AG10803 (cell line): ENCODE results near the gene FGFR2.

ENCODE experiments used
- DNase-seq: peaks from one replicate; pipeline ENCODE4 v3.0.0; 2010; ENCODE audit warnings: low read depth
- H3K4me3 ChIP-seq: 2 replicates; pipeline ENCODE4 v1.5.1; 2011; ENCODE audit warnings: mild to moderate bottlenecking, low read length, control low read depth
- CTCF ChIP-seq: conservative IDR thresholded peaks from 2 replicates; pipeline ENCODE4 v1.5.1; 2011; ENCODE audit warnings: mild to moderate bottlenecking, low read length, control low read depth, inconsistent platforms

Gene FGFR2

GRCh38 chr10:121540732-121541395, 57.4 kb downstream of the FGFR2 start:
- no peak for TF ChIP-seq CTCF
- DNase-seq = no peak
- H3K4me3 ChIP-seq = no peak overlapping the region

GRCh38 chr10:121539786-121540185, 58.5 kb downstream of the FGFR2 start:
- no peak for DNase-seq
- no peak for TF ChIP-seq CTCF
- no peak overlapping the region for H3K4me3 ChIP-seq

GRCh38 chr10:121536310-121536913, 61.8 kb downstream of the FGFR2 start:
- no peak for DNase-seq
- no peak overlapping the region for H3K4me3 ChIP-seq
- no peak for TF ChIP-seq CTCF

GRCh38 chr10:121535381-121535780, 62.9 kb downstream of the FGFR2 start:
- no peak overlapping the region for H3K4me3 ChIP-seq
- no peak for DNase-seq
- no peak for TF ChIP-seq CTCF

GRCh38 chr10:121532292-121532864, 65.9 kb downstream of the FGFR2 start:
- TF ChIP-seq CTCF = no peak
- no peak for DNase-seq
- no peak overlapping the region for H3K4me3 ChIP-seq

- no peak for TF ChIP-seq CTCF
- no peak overlapping the region for H3K4me3 ChIP-seq
- DNase-seq = no peak
Measured at GRCh38 chr10:121531830-121532178, 66.4 kb downstream of the FGFR2 start.

- no peak for TF ChIP-seq CTCF
Measured at GRCh38 chr10:121531076-121531829, 67.0 kb downstream of the FGFR2 start.

More at GRCh38 chr10:121531076-121531829, 67.0 kb downstream of the FGFR2 start:
- no peak overlapping the region for H3K4me3 ChIP-seq
- no peak for DNase-seq
